DND-41 (cell line): ENCODE results near the gene KIF11.

Source experiments
- ATAC-seq: fragments of 200-7000 bp; cut with Tn5 transposase; 3 replicates; pipeline ENCODE4 v1.9.1; 2021; ENCODE audit warnings: low read depth; ENCODE audit not compliant: insufficient read depth
- DNase-seq: peaks from one replicate; pipeline ENCODE4 v3.0.0-alpha.2; 2020
- H2AFZ ChIP-seq: 2 replicates; pipeline ENCODE4 v1.6.0; 2012; ENCODE audit warnings: low read depth, low read length
- H3K27ac ChIP-seq: 2 replicates; pipeline ENCODE4 v1.5.1; 2012; ENCODE audit warnings: low read length, inconsistent platforms
- H3K27me3 ChIP-seq: fragments of 200-600 bp; sonication (generic); 2 replicates; pipeline ENCODE4 v1.6.0; 2012; ENCODE audit warnings: low read length, mild to moderate bottlenecking, inconsistent platforms; ENCODE audit not compliant: insufficient read depth, poor library complexity
- H3K36me3 ChIP-seq: 2 replicates; pipeline ENCODE4 v1.5.1; 2012; ENCODE audit warnings: low read length, inconsistent platforms; ENCODE audit not compliant: insufficient read depth
- H3K4me1 ChIP-seq: 2 replicates; pipeline ENCODE4 v1.5.1; 2012; ENCODE audit warnings: mild to moderate bottlenecking, low read length; ENCODE audit not compliant: insufficient read depth
- H3K4me2 ChIP-seq: 2 replicates; pipeline ENCODE4 v1.6.0; 2012; ENCODE audit warnings: mild to moderate bottlenecking, moderate library complexity, low read length, inconsistent platforms; ENCODE audit not compliant: insufficient read depth
- H3K4me3 ChIP-seq, 2 experiments: fragments of 200-600 bp in 1 of 2; shearing (Covaris generic) in 1 of 2; 2 replicates each; pipeline ENCODE4 v1.5.1; 2012 to 2016; ENCODE audit warnings: inconsistent platforms in 2 of 2, low read length in 2 of 2, mild to moderate bottlenecking in 2 of 2, low read depth in 1 of 2, moderate library complexity in 1 of 2
- H3K79me2 ChIP-seq: 2 replicates; pipeline ENCODE4 v1.6.0; 2012; ENCODE audit warnings: low read length, inconsistent platforms; ENCODE audit not compliant: insufficient read depth
- H3K9ac ChIP-seq: 2 replicates; pipeline ENCODE4 v1.6.0; 2012; ENCODE audit warnings: low read depth, mild to moderate bottlenecking, inconsistent platforms, low read length, moderate library complexity
- H3K9me3 ChIP-seq: 2 replicates; pipeline ENCODE4 v1.5.1; 2012; ENCODE audit warnings: low read length, moderate library complexity, mild to moderate bottlenecking, inconsistent platforms; ENCODE audit not compliant: insufficient read depth, severe bottlenecking
- H4K20me1 ChIP-seq: 2 replicates; pipeline ENCODE4 v1.6.0; 2012; ENCODE audit warnings: low read length; ENCODE audit not compliant: insufficient read depth
- EZH2 ChIP-seq: IDR thresholded peaks from 3 replicates; pipeline ENCODE4 v1.6.1; 2012; ENCODE audit warnings: borderline replicate concordance, low read depth, mild to moderate bottlenecking, moderate library complexity, low read length, inconsistent platforms; ENCODE audit not compliant: severe bottlenecking
- TF ChIP-seq, protein P1 (sequence below): IDR thresholded peaks from 2 replicates; pipeline ENCODE4 v1.5.1; 2012; ENCODE audit warnings: borderline replicate concordance, low read length, moderate library complexity, mild to moderate bottlenecking; ENCODE audit not compliant: poor library complexity, severe bottlenecking; ENCODE audit errors: extremely low read depth

The KIF11 gene

DNA sequence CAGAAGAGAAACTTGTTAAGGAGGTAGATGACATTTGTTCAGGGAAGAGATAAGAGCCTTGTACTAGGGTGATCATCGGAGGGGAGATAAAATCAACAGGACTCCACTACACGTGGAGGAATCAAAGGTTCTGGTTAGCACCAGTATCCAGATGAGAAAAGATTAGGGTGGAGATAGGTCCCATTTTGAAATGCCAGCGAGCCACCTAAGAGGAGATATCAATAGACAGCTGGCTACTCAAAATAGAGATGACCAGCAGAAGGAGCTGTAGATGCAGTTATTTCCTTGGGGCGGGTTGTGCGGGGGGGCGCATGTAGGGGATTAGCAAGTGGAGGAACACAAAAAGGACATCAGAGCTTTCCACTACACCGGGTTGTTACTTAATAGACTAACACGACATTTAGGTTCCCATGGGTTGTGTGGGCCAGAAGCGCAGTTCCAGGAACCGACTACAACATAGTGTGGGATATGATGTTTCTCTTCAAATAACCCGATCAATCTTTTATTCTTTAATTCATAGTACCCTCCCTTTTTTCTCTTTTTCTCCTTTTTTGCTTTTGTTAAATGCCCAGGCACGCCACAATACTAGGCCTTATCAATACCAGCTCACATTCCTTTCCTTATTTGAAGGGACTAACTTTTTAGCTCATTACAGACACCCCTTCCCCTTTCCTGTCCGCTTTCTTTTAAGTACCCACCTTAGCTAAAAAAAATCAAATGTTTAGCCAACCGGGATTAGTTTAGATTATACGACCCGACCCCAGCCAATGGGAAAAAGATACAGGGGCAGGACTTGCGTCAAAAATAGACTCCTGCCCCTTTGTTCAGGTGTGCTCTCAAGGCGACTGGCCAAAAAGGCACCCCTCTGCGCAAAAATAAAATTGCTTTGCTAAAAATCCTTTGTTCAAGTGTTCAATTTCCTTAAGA is 2.0 kb upstream of the KIF11 start:
- peak overlapping the region; percentile 86 for H3K4me2 ChIP-seq
- H3K9ac ChIP-seq, result peak overlapping the region; percentile 80
- no peaks in the 10 kb centered on the region for H3K27me3 ChIP-seq
- DNase-seq (peak; percentile 24), ATAC-seq (peak; percentile 3; the same call in 2 of the 3 replicates)
- peaks cover 16% of the 10 kb centered on the region; the same call in 1 of the 2 replicates for H4K20me1 ChIP-seq
- peaks cover 7% of the 10 kb centered on the region for H3K36me3 ChIP-seq
- peaks cover 40% of the 10 kb centered on the region for H3K79me2 ChIP-seq
- no peaks in the 10 kb centered on the region for H3K9me3 ChIP-seq
- H3K27ac ChIP-seq, result peak overlapping the region; percentile 88
- TF ChIP-seq EZH2, result no peak
- TF ChIP-seq, protein P1, sequence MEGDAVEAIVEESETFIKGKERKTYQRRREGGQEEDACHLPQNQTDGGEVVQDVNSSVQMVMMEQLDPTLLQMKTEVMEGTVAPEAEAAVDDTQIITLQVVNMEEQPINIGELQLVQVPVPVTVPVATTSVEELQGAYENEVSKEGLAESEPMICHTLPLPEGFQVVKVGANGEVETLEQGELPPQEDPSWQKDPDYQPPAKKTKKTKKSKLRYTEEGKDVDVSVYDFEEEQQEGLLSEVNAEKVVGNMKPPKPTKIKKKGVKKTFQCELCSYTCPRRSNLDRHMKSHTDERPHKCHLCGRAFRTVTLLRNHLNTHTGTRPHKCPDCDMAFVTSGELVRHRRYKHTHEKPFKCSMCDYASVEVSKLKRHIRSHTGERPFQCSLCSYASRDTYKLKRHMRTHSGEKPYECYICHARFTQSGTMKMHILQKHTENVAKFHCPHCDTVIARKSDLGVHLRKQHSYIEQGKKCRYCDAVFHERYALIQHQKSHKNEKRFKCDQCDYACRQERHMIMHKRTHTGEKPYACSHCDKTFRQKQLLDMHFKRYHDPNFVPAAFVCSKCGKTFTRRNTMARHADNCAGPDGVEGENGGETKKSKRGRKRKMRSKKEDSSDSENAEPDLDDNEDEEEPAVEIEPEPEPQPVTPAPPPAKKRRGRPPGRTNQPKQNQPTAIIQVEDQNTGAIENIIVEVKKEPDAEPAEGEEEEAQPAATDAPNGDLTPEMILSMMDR, result no peak
- H3K4me3 ChIP-seq, result peak overlapping the region; percentile 38 to 66; a peak in 3 of 4 replicates
- peaks cover 36% of the 10 kb centered on the region for H3K4me1 ChIP-seq
- peak overlapping the region; percentile 92 for H2AFZ ChIP-seq

- peak overlapping the region; percentile 86 for H3K4me2 ChIP-seq
- H3K4me1 ChIP-seq, result peaks cover 43% of the 10 kb centered on the region
- no peak for TF ChIP-seq EZH2
- TF ChIP-seq, protein P1, result no peak
- peak overlapping the region; percentile 38 to 66; a peak in 3 of 4 replicates for H3K4me3 ChIP-seq
- DNase-seq (peak; percentile 89), ATAC-seq (peak; percentile 81)
- H3K9ac ChIP-seq, result peak overlapping the region; percentile 80
- peak overlapping the region; percentile 92 for H2AFZ ChIP-seq
- H4K20me1 ChIP-seq, result peaks cover 23% of the 10 kb centered on the region; the same call in 1 of the 2 replicates
- H3K27me3 ChIP-seq, result no peaks in the 10 kb centered on the region
- H3K36me3 ChIP-seq, result peaks cover 7% of the 10 kb centered on the region
- H3K9me3 ChIP-seq, result no peaks in the 10 kb centered on the region
- peaks cover 47% of the 10 kb centered on the region for H3K79me2 ChIP-seq
- peak overlapping the region; percentile 88 for H3K27ac ChIP-seq
Measured at GRCh38 chr10:92591550-92592022, 1.3 kb upstream of the KIF11 start.

DNA sequence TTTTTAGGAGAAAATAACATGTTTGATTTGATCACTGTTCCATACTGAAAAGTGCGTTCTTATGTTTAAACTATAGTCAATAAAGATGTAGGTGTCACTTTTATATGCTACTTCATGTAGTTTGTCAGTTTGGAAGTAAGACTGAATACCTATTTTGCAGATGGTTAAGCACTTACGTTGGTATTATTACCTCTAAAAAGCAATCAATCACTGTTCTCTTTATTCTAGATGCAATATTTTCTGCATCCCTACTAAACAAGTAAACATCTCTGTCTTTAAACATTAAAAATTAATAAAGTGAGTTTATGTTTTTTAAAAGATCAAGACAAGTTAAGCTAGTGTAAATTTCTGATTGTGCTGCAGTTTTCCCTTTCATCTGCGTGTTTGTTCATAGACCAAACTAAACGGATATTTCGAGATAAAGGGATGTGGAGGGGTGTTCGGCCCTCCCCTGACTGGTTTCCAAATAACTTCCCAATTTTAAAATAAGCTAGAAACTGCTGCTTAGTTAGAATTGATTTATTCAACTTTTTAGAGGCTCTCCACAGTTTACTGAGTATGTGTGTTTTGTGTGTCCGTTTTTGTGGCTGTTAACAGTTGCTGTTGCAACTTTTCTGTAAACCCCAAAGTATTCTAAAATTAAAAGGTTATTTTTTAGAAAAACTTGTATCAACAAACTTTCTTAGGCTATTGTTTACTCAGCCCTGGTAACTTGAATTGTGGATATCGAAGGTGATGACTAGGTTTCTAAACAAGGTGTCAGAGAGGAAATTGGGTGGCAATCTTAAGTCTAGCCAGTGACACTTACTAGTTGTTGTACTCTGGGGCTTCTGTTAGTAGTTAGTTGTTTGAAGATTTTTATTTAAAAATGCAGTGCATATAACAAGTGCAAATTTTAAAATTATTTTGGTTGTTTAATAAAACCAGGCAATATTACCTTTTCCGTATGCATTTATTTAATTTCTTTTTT is 974 bp downstream of the KIF11 start:
- Histone ChIP-seq H3K36me3 (peaks cover 19% of the 10 kb centered on the region), H3K27ac (peak overlapping the region; percentile 88), H3K4me1 (peaks cover 63% of the 10 kb centered on the region), H3K4me3 (peak overlapping the region; percentile 38 to 66), H2AFZ (peak overlapping the region; percentile 92), H4K20me1 (peaks cover 44% of the 10 kb centered on the region), H3K4me2 (peak overlapping the region; percentile 86), H3K9ac (peak overlapping the region; percentile 80), H3K27me3 (no peaks in the 10 kb centered on the region), H3K9me3 (no peaks in the 10 kb centered on the region), H3K79me2 (peaks cover 71% of the 10 kb centered on the region)
- no peak for DNase-seq
- no peak for ATAC-seq
- TF ChIP-seq, protein P1, result no peak
- no peak for TF ChIP-seq EZH2
